Measurements from ENCODE around the gene EDC4. TPM values are rescaled to one million over a fixed set of nuclear protein-coding genes. Genes with fewer than 3 reads are reported as not detected.

The EDC4 gene
- total and polyA plus RNA-seq, 2 experiments from 2014 or later, result 39.6 to 98.5 TPM

- no peak overlapping the region for H2AFZ ChIP-seq
- peak overlapping the region; percentile 26 for H3K27ac Mint-ChIP-seq
- DNase-seq (ENCODE audit: low spot score) (no peak), ATAC-seq (no peak)
- H3K9me3 Mint-ChIP-seq, result no peaks in the 10 kb centered on the region
- H4K20me1 ChIP-seq (replicated peaks; ENCODE audit: insufficient read depth), result no peaks in the 10 kb centered on the region; the same call in 1 of the 2 replicates
- peaks cover 3% of the 10 kb centered on the region for H3K27me3 Mint-ChIP-seq (ENCODE audit: insufficient read depth, low read depth, poor library complexity)
- H3K36me3 Mint-ChIP-seq (ENCODE audit: low read depth), result peaks cover 4% of the 10 kb centered on the region; the same call in 2 of the 3 replicates
- H3K27me3 ChIP-seq (ENCODE audit: insufficient read depth), result no peaks in the 10 kb centered on the region
- TF ChIP-seq EZH2phosphoT487 (IDR thresholded peaks at IDR 0.05; ENCODE audit: unreplicated experiment) (no peak), ZNF114 (CRISPR knock-in tag; IDR thresholded peaks at IDR 0.05) (no peak), STAT1 (IDR thresholded peaks at IDR 0.05; ENCODE audit: unreplicated experiment) (no peak), ZNF331 (CRISPR knock-in tag; IDR thresholded peaks at IDR 0.05; ENCODE audit: low read depth) (no peak), EZH2 (IDR thresholded peaks at IDR 0.05; ENCODE audit: low read depth, unreplicated experiment) (no peak), CTCF (conservative IDR thresholded peaks at IDR 0.05; ENCODE audit: low read depth in 2 of 2) (no peak), CREB1 (CRISPR knock-in tag; IDR thresholded peaks at IDR 0.05; ENCODE audit: low read depth) (no peak), POLR2AphosphoS5 (IDR thresholded peaks at IDR 0.05; ENCODE audit: low read depth) (no peak), REST (IDR thresholded peaks at IDR 0.05; ENCODE audit: unreplicated experiment) (no peak)
- H3K4me1 Mint-ChIP-seq, result peaks cover 29% of the 10 kb centered on the region
- H3K9me2 ChIP-seq (ENCODE audit: insufficient read depth), result no peaks in the 10 kb centered on the region
- H3K4me2 ChIP-seq, result no peak overlapping the region
- H3K4me3 Mint-ChIP-seq, result no peak overlapping the region; the same call in 2 of the 3 replicates
- peaks cover 18% of the 10 kb centered on the region for H3K4me1 ChIP-seq (ENCODE audit: insufficient read depth)
- no peaks in the 10 kb centered on the region for H3K36me3 ChIP-seq (ENCODE audit: insufficient read depth)
- H3K79me2 ChIP-seq (replicated peaks; ENCODE audit: insufficient read depth), result no peaks in the 10 kb centered on the region
- H3K27ac ChIP-seq (ENCODE audit: low read depth), result no peak overlapping the region
- H3K4me3 ChIP-seq, result no peak overlapping the region
- H3F3A ChIP-seq (replicated peaks; ENCODE audit: low read depth), result no peaks in the 10 kb centered on the region
Observed at GRCh38 chr16:67917852-67918236, 45.0 kb downstream of the EDC4 start.

GRCh38 chr16:67919622-67920221 lies 46.9 kb downstream of the EDC4 start:
- Histone ChIP-seq H3K4me1 (ENCODE audit: insufficient read depth) (peaks cover 13% of the 10 kb centered on the region), H3K27me3 (ENCODE audit: insufficient read depth) (no peaks in the 10 kb centered on the region), H2AFZ (no peak overlapping the region), H3K4me3 (no peak overlapping the region), H3K79me2 (replicated peaks; ENCODE audit: insufficient read depth) (no peaks in the 10 kb centered on the region), H3K4me2 (no peak overlapping the region), H4K20me1 (replicated peaks; ENCODE audit: insufficient read depth) (no peaks in the 10 kb centered on the region; the same call in 1 of the 2 replicates), H3K9me2 (ENCODE audit: insufficient read depth) (no peaks in the 10 kb centered on the region), H3K27ac (ENCODE audit: low read depth) (no peak overlapping the region), H3F3A (replicated peaks; ENCODE audit: low read depth) (no peaks in the 10 kb centered on the region), H3K36me3 (ENCODE audit: insufficient read depth) (no peaks in the 10 kb centered on the region)
- Mint-ChIP-seq H3K4me3 (no peak overlapping the region), H3K27ac (peak overlapping the region; percentile 44; the same call in 1 of the 2 replicates), H3K27me3 (ENCODE audit: insufficient read depth, low read depth, poor library complexity) (peaks cover 5% of the 10 kb centered on the region), H3K9me3 (no peaks in the 10 kb centered on the region), H3K4me1 (peaks cover 24% of the 10 kb centered on the region), H3K36me3 (ENCODE audit: low read depth) (peaks cover 4% of the 10 kb centered on the region; the same call in 2 of the 3 replicates)
- no peak for TF ChIP-seq POLR2AphosphoS5 (IDR thresholded peaks at IDR 0.05; ENCODE audit: low read depth)
- peak in 1 of 2 experiments; percentile 49; a peak in 2 of 4 replicates for TF ChIP-seq CTCF (conservative IDR thresholded peaks at IDR 0.05; ENCODE audit: low read depth in 2 of 2)
- DNase-seq (ENCODE audit: low spot score), result no peak
- no peak; the same call in 2 of the 3 replicates for ATAC-seq

All from GM23338 (cell line).